Natural killer cell (primary cell): ENCODE measurements around the gene SLC9A5. TPM values are rescaled to one million over a fixed set of nuclear protein-coding genes. Genes with fewer than 3 reads are reported as not detected.

Source experiments
- ATAC-seq, 3 donors: fragments of 150-1000 bp in 2 of 3; fragments of 200-7000 bp in 1 of 3; cut with Tn5 transposase; 1 replicate in 1 of 3; 2 replicates in 2 of 3; pipeline ENCODE4 v1.10.0; 2021; ENCODE audit warnings: mild to moderate bottlenecking in 2 of 3, moderate library complexity in 2 of 3
- DNase-seq, 2 donors: peaks; one replicate each; pipeline versions ENCODE4 v3.0.0 to v3.0.0-alpha.2; 2013 to 2021; ENCODE audit warnings: mixed read lengths in 1 of 2
- H3K27ac ChIP-seq: one replicate; pipeline ENCODE4 v1.5.1; 2013; ENCODE audit warnings: mild to moderate bottlenecking, low read length
- H3K27me3 ChIP-seq: one replicate; pipeline ENCODE4 v1.6.1; 2013; ENCODE audit warnings: low read length; ENCODE audit not compliant: control insufficient read depth, insufficient read depth
- H3K36me3 ChIP-seq: one replicate; pipeline ENCODE4 v1.6.1; 2013; ENCODE audit warnings: low read length; ENCODE audit not compliant: control insufficient read depth, insufficient read depth
- H3K4me1 ChIP-seq: one replicate; pipeline ENCODE4 v1.6.1; 2013; ENCODE audit warnings: low read length; ENCODE audit not compliant: control insufficient read depth, insufficient read depth
- H3K4me3 ChIP-seq: one replicate; pipeline ENCODE4 v1.5.1; 2013; ENCODE audit warnings: low read length
- H3K9me3 ChIP-seq: one replicate; pipeline ENCODE4 v1.6.1; 2013; ENCODE audit warnings: low read length; ENCODE audit not compliant: control insufficient read depth, insufficient read depth
- H3K27ac Mint-ChIP-seq, 2 donors: one replicate each; pipeline ENCODE4 v1.8.0; 2022; ENCODE audit warnings: mild to moderate bottlenecking in 2 of 2, mixed read lengths in 2 of 2, moderate library complexity in 1 of 2
- H3K27me3 Mint-ChIP-seq, 2 donors: one replicate each; pipeline ENCODE4 v1.8.0; 2022; ENCODE audit warnings: low read depth in 2 of 2, mixed read lengths in 2 of 2
- H3K36me3 Mint-ChIP-seq: one replicate; pipeline ENCODE4 v1.8.0; 2022; ENCODE audit warnings: mixed read lengths
- H3K4me1 Mint-ChIP-seq, 2 donors: one replicate each; pipeline ENCODE4 v1.8.0; 2022; ENCODE audit warnings: mixed read lengths in 2 of 2
- H3K4me3 Mint-ChIP-seq: one replicate; pipeline ENCODE4 v1.8.0; 2022; ENCODE audit warnings: mild to moderate bottlenecking, moderate library complexity, mixed read lengths
- H3K9me3 Mint-ChIP-seq, 2 donors: one replicate each; pipeline ENCODE4 v1.8.0; 2022; ENCODE audit warnings: mixed read lengths in 2 of 2
- CTCF ChIP-seq: fragments of 200-600 bp; IDR thresholded peaks from one replicate; pipeline ENCODE4 v1.8.0; 2022; ENCODE audit warnings: antibody characterized with exemption
- WGBS: methylation state at CpG from one replicate; pipeline ENCODE4 v1.1.7; 2013; ENCODE audit warnings: missing lambda C conversion rate; ENCODE audit not compliant: insufficient coverage; 5-methylcytosine and 5-hydroxymethylcytosine counted together
- intact Hi-C: fragments of 100-400 bp; cut with micrococcal nuclease; formaldehyde crosslinking; loops from one replicate; pipeline ENCODE4 v1.14.2; 2022
- total RNA-seq, 4 donors: library from RNA; stranded (reverse); fragments of 120-200 nt in 1 of 4; gene quantifications; one replicate each; pipeline versions ENCODE4 v1.2.3 to v1.2.4, GENCODE V29; 2013 to 2022

The SLC9A5 gene
- total RNA-seq, 3 donors from 2014 or later (not counting 1 experiment from before 2014, with no cell fraction given), result 1.2 to 2.6 (median 1.6) TPM

GRCh38 chr16:67206838-67207248 lies 41.9 kb upstream of the SLC9A5 start:
- H3K27ac Mint-ChIP-seq, result no peak overlapping the region
- no peak overlapping the region for H3K4me3 Mint-ChIP-seq
- Histone ChIP-seq H3K4me3 (no peak overlapping the region), H3K27ac (no peak overlapping the region), H3K27me3 (no peaks in the 10 kb centered on the region), H3K36me3 (peaks cover 16% of the 10 kb centered on the region), H3K4me1 (no peaks in the 10 kb centered on the region), H3K9me3 (no peaks in the 10 kb centered on the region)
- no peaks in the 10 kb centered on the region for H3K9me3 Mint-ChIP-seq
- no peaks in the 10 kb centered on the region for H3K27me3 Mint-ChIP-seq
- no peaks in the 10 kb centered on the region for H3K36me3 Mint-ChIP-seq
- no peak for ATAC-seq
- 97% methylated on average over 3 of the region's 3 CpGs for WGBS
- intact Hi-C loops, result no loop called here
- DNase-seq, result no peak
- peaks cover 4 to 15% of the 10 kb centered on the region in 2 donors for H3K4me1 Mint-ChIP-seq
- TF ChIP-seq CTCF, result no peak

- Histone ChIP-seq H3K27me3 (no peaks in the 10 kb centered on the region), H3K36me3 (peaks cover 13% of the 10 kb centered on the region), H3K27ac (no peak overlapping the region), H3K9me3 (no peaks in the 10 kb centered on the region), H3K4me3 (no peak overlapping the region), H3K4me1 (no peaks in the 10 kb centered on the region)
- H3K36me3 Mint-ChIP-seq, result no peaks in the 10 kb centered on the region
- H3K9me3 Mint-ChIP-seq, result no peaks in the 10 kb centered on the region
- 95% methylated on average over 21 of the region's 21 CpGs for WGBS
- no peak overlapping the region for H3K4me3 Mint-ChIP-seq
- intact Hi-C loops, result no loop called here
- peaks cover 4 to 15% of the 10 kb centered on the region in 2 donors for H3K4me1 Mint-ChIP-seq
- ATAC-seq, result no peak
- no peak overlapping the region for H3K27ac Mint-ChIP-seq
- TF ChIP-seq CTCF, result no peak
- H3K27me3 Mint-ChIP-seq, result no peaks in the 10 kb centered on the region
- no peak for DNase-seq
These were observed 41.3 kb upstream of the SLC9A5 start for GRCh38 chr16:67207249-67208091.

- no peaks in the 10 kb centered on the region for H3K9me3 ChIP-seq
- no peaks in the 10 kb centered on the region for H3K4me1 ChIP-seq
- intact Hi-C loops, result no loop called here
- Mint-ChIP-seq H3K27me3 (no peaks in the 10 kb centered on the region), H3K4me3 (no peak overlapping the region), H3K9me3 (no peaks in the 10 kb centered on the region), H3K36me3 (no peaks in the 10 kb centered on the region), H3K27ac (no peak overlapping the region), H3K4me1 (peaks cover 4 to 15% of the 10 kb centered on the region in 2 donors)
- no peaks in the 10 kb centered on the region for H3K27me3 ChIP-seq
- no peak for TF ChIP-seq CTCF
- WGBS, result 93% methylated on average over 11 of the region's 11 CpGs
- no peak overlapping the region for H3K27ac ChIP-seq
- H3K36me3 ChIP-seq, result peaks cover 5% of the 10 kb centered on the region
- no peak for DNase-seq
- no peak overlapping the region for H3K4me3 ChIP-seq
- ATAC-seq, result no peak
These were observed 40.5 kb upstream of the SLC9A5 start for GRCh38 chr16:67208154-67208896.
